ENCODE results near the gene XXYLT1.
"Not testable (repeated sequence)": the region's sequence is repeated elsewhere in the genome, so short reads cannot be mapped to it uniquely, and the experiment has no call there.

Gene XXYLT1

DNA sequence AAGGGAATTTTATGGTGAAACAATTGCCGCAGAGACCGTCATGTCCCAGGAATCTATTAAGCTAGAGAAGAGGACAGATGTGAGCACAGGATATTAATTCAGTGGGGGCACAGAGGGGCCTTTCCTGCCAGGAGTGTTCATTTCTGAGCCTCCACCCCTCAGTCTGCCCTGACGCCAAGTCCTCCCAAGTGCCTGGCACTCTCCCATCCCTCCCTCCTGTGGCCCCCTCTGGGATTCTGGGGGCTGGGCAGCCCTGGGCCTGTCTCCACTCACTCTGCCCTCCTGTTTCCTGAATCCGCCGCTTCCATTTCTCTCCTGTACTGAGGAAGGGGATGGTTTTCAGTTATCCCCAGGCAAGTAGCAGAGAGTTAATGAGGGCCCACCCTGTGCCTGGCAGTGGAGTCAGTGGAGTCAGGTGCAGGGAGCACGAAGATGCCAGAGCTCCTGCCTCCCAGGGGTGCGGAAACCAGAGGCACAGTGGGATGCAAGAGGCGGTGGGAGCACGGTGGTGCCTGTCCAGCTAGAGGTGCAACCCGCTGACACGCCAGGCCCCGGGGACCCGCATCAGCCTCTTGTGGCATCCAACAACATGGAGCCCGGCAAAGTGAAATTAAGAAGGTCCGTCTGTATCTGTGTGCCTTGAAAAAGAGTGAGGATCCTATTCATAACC lies 212.5 kb downstream of the XXYLT1 start:
- no peak for DNase-seq

DNA sequence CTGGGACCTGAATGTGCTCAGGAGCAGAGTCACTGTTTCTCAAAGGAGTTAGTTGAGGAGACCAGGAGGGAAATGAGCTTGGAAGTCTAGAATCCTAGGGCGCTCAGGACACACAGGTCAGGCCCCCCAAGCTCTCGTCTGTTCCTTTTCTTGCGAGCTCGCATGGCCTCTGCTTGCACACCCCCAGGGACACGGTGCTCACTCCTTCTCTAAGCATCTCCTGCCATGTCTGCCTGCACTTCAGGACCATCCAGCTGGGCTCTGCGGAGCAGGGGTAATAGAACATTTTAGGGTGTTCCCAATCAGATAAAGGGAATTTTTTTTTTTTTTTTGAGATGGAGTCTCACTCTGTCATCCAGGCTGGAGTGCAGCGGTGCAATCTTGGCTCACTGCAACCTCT lies 213.2 kb downstream of the XXYLT1 start:
- no peak for DNase-seq

DNA sequence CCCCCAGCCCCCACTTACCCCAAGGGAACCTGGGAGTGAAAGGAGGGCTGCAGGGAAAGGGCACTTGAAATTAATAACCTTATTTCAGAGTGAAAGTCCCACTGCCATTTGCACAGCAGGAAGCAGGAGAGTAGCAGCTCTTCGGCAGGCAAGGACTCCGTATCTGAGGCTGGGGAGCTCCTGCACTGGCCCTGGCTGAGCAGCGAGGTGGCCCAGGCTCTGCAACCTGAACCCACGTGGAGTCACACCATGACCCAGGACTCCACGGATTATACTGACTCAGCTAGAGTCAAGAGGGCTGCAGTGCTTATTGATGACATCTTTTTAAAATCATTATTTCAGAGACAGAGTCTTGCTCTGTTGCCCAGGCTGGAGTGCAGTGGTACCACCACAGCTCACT lies 214.5 kb downstream of the XXYLT1 start:
- DNase-seq, result no peak

DNA sequence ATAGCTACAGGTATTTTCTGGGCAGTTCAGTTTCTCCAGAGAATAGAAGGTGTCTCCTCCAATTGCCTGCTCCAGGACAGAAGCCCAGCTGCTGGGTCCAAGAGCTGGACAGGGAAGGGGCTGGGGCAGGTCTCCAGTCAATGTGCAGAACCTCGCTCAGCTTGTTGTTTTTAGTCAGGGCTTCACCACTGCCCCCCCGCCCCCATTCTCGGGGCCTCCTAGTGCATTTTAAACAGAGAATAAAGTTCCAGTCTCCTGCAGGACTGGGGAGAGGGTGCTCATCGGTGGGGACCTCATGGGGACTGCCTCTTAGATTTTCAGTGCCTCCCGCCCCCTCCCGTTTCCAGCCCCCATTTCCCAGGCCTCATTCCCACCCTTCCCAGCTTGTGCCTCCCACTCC lies 216.6 kb downstream of the XXYLT1 start:
- no peak for DNase-seq

DNA sequence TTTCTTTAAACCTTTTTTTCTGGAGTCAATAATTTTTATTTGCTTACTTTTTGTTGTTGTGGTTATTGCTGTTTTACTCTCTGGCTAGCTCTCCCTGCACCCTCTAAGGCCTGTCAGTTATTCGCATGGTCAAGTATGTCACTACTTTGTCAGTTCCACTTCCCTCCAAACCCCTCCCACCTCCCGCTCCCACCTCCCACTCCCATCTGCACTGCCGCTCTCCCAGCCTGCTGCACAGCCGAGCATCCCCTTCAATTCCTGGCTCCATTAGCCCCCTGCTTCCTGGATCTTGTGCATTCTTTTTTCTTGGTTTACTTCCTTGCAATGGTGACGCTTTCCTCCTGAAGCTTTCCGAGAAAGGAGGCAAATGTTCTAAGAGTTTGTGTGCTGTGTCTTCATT lies 218.0 kb downstream of the XXYLT1 start:
- no peak for DNase-seq

DNA sequence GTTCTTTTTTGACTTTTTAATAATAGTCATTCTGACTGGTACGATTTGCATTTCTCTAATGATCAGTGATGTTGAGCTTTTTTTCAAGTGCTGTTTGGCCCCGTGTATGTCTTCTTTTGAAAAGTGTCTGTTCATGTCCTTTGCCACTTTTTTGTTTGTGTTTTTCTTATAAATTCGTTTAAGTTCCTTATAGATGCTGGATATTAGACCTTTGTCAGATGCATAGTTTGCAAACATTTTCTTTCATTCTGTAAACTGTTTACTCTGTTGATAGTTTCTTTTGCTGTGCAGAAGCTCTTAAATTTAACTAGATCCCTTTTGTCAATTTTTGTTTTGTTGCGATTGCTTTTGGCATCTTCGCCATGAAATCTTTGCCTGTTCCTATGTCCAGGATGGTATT lies 220.7 kb downstream of the XXYLT1 start:
- DNase-seq, result not testable (repeated sequence)

DNA sequence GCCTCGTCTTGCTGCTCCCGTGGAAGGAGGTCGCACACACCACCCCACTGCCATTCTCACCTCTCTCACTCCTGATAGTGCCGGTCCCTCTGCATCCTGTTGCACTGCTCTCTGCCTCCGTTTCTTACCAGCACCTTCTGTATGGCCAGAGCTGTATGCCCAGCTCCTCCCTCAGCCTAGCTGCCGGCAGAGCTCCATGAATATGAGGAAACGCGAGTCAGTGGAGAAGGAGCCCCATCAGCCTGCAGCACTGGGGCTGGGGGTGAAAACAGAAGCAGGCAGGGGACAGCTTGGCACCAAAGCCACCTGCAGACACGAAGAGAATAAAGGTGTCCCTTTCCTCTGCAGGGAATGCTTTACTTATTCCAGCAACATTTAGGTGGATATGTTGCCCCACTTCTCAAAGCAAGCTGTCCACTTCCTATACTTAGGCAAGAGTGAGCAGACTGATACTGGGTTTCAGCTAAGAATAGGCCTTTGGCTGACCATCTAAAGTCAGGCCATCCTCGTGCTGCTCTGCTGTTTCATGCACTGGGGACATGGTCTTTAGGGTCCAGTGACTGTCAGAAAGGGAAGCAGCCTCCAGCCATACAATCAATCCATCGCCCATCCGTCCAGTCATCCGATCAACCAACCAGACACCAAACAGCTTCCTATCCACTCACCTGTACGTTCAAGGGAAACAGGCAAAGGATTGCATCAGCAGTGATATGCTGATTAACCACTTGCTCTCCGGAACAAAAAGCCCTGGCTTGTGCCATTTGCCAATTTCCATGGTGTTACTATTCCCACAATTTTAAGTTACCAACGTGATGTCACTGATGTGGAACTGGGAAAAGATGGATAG lies 222.7 kb downstream of the XXYLT1 start:
- no peak for DNase-seq

DNA sequence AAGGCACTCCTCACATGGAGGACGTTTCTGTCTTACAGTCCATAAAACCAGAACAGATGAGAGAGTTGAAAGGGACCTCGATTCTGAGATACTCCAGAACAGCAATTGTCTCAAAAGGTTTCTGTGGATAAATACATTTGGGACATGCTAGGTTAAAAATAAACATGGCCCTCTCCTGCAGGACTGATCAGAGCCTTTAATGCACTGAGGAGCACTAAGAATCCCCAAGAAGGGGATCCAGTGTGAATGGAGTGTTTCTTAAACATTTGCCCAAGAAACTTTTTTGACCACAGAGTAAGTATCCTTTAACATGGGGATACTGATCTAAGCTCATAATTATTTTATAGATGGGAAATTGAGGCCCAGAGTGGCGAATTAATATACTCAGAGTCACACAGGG lies 223.4 kb downstream of the XXYLT1 start:
- DNase-seq, result no peak

DNA sequence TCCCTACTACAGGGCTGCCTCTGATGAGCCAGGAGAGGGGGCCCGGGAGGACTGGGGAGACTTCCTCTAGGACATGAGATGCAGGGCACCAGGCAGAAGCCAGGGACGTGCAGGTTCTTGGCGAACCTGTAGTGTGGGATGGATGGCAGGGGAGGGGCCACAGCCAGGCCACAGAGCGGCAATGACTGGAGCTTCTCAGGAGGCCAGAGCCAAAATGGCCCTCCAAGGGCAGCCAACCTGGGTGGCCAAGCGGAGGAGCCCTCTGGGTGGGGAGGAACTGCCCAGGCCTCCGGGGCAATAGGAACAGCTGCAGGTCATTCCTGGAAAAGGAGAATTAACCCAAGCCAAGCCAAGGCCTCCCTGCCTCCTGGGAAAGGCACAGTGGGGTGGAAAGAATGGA lies 224.5 kb downstream of the XXYLT1 start:
- no peak for DNase-seq

DNA sequence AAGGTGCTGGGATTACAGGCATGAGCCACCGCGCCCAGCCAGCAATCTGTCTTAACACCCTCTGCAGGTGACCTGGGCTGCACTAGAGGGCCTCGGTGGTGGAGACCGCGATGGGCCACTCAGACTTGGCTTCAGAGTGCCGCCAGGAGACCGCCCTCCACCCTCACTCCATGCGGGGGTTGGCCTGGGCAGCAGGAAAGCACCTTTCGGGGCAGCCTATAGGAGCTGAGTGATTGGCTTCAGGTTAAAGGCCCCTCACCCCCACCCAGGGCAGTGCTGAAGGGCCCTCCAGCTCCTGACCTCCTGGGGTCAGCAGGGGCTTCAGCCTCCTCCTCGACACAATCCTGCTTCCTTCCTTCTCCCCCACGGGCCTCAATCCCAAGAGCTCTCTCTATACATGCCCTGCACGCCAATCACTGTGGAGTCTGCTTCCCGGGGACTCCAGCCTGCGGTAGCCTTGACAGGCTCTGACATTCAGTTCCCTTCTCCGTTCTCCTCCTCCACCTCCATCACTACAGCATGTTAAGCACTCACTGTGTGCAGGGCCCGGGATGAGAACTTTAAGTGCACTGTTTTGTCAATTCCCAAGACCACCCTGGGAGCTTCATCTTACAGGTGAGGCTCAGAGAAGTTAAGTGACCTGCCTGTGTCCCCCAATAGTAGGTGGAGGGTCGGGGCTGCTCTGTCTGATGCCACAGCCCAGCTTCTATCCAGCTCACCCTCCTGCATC lies 225.3 kb downstream of the XXYLT1 start:
- DNase-seq, result no peak

DNA sequence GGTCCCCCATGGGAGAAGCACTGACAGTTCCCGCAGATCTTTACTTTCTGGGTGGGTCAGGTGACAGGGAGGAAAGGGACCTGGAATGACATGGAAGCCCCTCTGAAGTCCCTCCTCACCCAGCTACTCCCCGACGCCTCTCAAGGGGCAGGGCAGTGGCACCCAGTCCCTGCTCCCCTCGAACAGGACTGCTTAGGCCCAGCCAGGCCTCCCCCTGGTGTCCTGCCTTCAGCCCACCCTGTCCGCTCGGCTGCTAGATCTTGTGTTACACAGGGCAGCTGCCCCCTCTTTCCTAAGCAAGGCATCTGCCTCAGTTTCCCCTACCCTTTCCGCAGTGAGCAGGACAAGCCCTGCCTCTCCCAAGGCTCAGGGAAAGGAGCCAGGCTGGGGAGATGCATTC lies 226.5 kb downstream of the XXYLT1 start:
- no peak for DNase-seq

DNA sequence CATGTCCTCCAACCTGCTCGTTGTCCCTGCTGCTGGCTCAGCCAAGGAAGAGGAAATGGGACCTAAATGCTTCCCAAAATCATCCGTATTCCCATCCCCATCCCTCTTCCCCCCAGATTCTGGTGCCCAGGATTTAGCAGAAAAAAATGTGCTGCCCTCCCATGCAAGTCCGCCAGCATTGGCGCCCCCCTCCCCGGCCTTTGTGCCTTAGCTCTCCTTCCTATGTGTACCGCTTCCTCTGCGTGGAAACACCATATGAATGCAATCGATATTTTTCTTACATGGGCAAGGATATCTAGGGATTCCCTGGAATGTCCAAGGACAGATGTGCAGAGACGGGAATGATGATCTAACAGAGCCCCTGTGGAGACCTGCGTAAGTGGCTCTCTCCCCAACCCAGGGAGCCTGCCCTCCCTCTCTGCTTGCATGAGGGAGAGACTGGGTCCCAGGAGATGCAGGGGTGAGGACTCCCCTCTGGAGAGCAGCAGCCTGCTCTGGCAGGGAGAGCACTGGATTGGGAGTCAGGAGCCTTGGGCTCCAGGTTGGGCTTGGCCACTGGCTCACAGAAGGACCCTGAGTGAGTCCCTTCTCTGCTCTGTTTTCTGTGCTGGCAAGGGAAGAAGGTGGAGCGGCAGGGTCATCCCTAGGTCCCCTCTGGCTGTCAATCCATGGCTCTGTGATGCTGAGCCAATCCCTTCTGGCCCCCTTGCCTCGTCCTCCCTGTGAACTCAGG lies 227.2 kb downstream of the XXYLT1 start:
- no peak for DNase-seq

DNA sequence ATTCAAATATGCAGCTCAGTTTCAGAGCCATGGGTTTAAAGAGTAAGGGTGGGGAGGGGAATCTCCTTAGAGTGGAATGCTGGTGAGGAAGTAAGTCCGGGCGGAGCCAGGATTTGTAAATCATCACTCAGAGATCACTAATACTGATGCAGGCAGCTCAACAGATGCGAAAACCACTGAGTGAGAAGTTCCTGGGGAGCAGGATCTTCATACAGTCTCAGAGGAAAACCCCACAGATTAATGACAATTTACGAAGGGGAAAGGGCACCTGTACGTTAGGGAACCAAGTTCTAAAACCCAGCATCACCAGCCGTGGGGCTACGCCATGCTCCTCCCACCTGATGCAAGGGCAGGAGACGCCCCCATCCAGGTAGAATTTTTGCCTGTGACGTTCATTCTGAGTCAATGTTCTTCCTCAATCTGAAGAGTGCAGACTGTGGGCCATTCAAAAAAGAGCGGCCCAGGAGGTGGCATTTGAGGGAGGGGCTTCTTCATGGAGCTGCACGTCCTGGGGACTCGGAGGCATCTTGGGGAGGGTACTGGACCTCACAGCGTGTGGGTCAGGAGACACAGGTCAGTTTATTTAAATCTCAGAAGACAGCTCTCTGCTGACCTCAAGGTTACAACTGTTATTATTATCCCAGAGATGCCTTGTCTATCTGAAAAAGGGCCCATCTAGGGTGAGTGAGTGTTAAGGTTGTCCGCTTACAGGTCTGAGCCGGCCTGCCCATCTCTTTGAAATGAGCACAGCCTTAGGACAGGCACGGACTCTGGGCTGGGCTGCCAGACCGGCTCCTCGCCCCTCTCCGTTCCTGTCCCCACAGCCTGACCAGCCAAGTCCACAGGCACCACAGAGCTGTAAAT lies 228.0 kb downstream of the XXYLT1 start:
- no peak for DNase-seq

DNA sequence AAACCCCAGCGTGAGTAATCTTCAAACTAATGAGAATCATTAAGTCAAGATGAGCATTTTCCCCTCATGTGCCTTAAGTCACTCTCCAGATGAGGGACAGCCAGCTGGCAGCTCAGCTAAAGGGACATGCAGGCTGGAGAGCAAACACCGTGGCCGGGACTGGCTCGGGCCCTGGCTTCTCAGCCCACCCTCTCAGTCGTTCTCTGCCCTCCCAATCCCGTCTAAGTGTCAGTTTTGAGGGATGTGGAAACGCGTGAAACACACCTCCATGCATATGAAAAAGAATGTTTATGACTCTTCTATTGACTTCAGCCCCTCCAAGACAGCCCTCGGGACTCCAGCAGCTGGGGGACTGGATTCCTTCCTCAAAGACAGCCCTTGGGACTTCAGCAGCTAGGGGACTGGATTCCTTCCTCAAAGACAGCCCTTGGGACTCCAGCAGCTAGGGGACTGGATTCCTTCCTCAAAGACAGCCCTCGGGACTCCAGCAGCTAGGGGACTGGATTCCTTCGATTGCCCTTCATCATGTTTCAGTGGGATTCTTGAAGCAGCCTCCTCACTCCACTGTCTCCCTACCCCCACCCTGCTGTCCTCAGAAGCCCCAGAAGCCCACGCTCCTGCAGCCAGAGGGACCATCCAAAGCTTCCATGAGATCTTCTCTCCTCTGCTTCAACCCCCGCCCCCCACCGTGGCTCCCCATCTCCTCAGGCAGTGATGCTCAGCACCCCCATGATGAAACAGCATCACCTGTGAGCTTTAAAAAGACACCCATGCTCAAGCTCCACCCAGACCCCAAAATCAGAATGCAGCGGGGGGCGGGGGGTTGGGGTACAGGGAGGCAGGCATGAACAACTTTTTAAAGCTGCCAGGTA lies 228.9 kb downstream of the XXYLT1 start:
- DNase-seq, result no peak

DNA sequence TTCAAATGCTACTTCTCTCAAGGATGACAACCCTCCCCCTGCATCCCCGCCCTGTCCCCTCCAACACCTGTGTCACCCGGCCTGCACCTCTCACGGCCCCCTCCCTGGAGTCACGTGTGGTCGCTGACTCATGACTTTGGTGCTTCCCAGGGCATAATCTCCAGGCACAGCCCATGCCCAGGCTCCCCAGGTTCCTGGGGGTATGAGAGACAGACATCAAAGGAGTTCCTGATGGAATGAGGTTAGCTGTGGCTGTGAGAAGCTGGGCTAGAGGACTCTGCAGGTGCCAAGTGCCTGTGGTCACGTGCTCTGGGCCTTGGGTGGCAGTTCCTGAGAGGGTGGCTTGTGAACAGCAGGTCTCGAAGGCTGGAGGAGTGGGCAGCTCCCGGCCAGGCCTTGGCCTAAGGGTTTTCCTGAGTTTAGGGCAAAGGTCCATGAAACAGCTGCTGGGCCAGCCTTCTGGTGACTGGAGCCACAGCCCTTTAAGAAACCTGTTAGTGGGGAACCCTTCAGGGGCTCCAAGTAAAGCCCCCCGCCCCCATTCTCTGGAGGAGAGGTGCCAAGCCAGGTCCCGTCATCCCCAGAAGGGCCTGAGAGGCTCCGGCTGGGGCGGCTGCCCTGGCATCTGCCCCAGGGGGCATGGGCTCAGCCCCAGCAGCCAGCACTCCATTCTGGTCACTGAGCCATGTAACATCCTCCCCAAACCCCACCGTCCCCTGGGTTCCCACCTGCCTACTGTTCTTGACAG lies 230.0 kb downstream of the XXYLT1 start:
- DNase-seq, result no peak

DNA sequence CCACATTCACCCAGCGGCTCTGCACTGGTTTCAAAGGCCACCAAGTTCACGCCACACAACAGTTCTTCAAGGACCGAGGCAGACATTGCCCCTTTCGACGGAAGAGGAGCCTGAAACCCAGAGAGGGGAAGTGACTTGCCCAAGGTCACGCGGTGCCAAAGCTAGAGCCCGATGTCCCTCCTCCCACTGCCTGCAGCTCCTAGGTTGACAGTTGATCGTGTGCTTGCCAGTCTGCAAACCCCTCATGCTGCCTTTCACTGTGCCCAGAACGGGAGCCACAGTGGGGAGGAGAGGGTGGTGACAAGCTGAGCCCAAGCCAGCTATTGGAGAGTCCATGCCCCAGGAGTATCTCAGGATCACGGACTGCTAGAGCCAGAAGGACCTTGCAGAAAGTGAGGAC lies 230.9 kb downstream of the XXYLT1 start:
- DNase-seq, result no peak

DNA sequence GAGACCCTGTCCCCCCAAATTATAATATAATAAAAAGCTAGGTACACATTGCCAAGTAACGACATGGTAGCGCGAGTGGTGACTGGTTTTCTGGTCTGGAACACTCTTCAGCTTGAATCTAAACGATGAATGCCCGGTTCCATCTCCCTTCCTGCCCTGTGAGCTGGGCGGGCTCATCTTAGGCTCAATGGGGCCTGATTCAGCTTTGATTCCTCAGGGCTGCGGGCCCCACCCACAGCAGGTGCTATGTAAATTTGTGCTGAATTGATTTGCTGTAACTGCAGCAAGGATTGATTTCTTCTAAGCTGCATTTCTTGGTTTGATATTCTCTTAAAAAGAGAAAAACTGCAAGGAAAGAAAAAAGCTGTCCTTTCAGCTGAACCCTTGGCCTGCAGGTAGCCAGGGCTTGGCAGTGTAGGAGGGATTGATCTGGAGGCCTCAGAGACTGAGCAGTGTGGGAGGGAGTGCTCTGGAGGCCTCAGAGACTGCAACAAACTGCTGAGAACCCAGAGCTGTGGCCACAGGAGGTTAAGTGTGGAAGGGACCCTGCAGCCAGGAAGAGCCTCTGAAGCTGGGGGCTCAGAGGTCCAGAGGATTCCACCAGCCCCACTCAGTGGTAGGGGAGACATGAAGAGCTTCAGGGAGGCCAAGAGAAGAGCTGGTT lies 231.6 kb downstream of the XXYLT1 start:
- DNase-seq, result no peak

DNA sequence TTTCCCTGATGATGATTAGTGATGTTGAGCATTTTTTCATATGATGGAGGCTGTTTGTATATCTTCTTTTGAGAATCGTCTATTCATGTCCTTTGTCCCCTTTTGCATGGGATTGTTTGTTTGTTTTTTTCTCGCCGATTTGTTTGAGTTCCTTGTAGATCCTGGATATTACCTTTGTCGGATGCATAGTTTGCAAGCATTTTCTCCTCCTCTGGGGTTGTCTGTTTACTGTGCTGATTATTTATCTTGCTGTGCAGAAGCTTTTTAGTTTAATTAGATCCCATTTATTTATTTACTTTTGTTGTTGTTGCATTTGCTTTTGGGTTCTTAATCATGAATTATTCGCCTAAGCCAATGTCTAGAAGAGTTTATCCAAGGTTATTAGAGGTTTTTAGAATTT lies 232.8 kb downstream of the XXYLT1 start:
- DNase-seq, result no peak

DNA sequence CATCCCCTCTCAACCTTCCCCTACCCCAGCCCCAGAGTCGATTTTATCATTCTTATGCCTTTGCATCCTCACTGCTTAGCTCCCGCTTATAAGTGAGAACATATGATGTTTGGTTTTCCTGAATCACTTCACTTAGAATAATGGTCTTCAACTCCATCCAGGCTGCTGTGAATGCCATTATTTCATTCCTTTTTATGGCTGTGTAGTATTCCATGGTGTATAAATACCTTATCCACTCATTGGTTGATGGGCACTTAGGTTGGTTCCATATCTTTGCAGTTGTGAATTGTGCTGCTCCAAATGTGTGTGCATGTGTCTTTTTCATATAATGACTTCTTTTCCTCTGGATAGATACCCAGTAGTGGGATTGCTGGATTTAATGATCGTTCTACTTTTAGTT lies 233.4 kb downstream of the XXYLT1 start:
- not testable (repeated sequence) for DNase-seq

DNA sequence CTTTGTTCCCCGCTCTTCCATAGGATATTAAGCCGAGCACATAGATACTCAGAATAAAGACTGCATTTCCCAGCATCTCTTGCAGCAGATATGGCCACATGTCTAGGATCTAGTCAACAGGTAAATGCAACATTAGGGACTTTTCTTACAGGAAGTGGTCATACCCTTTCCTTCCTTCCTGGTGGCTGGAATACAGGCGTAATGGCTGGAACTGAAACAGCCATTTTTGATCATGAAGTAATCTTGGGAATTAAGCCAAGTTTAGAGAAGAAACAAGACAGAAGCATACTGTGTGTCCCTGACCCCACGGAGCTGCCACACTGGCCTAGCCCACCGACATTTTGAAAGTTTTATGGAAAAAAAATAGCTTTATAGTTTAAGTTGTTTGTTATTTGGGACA lies 234.0 kb downstream of the XXYLT1 start:
- DNase-seq, result no peak
